ENCODE results near the gene CNTN1.

The CNTN1 gene

DNA sequence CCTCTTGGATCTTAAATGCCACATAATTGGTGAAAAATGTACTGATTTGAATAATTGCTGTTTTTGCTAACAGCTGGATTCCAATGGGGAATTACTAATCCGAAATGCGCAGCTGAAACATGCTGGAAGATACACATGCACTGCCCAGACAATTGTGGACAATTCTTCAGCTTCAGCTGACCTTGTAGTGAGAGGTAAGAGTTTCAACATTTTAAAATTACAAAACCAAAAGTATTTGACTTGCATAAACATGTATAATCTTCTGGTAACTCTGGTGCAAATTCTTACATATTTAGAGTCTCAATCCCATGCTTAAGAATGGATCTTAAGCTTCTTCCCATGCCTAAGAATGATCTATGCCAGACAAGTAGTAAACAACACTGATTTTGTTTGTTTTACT lies 266.8 kb downstream of the CNTN1 start:
- DNase-seq, result no peak

DNA sequence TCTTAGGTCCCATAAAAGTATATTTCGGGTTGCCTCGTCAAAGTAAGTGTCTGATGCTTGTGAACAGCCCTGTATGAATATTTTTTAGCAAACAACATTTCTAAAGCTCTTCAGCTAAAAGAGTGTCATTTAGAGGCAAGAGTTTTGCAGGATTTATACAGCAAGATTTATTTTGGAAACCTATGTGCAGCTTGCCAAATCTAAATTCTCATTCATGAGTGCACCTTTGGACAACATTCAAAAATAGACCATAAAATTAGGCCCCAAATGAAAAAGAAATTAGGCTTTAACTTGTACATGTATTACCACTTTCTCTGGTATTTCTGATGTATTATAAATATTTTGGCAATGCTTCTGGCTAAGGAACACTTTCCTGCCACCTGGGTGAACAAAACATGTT lies 271.5 kb downstream of the CNTN1 start:
- no peak for DNase-seq

DNA sequence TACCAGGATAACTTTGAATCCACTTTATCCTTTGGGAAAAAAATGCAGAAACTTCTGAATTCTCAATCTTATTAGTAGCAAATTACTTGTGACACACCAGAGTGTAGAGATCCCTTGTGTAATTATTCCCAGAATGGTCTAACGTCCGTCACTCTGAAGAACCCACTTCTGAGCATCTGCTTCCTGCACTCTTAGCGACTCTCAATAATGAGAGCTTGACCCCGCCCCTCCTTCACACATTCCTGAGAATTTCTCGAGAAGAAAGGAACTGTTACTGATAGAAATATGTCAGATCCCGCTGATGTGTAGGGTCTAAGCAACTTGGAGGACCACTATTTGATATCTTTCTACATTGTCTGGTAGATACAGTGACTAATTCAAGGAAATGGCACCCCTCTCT lies 277.6 kb downstream of the CNTN1 start:
- DNase-seq, result no peak

DNA sequence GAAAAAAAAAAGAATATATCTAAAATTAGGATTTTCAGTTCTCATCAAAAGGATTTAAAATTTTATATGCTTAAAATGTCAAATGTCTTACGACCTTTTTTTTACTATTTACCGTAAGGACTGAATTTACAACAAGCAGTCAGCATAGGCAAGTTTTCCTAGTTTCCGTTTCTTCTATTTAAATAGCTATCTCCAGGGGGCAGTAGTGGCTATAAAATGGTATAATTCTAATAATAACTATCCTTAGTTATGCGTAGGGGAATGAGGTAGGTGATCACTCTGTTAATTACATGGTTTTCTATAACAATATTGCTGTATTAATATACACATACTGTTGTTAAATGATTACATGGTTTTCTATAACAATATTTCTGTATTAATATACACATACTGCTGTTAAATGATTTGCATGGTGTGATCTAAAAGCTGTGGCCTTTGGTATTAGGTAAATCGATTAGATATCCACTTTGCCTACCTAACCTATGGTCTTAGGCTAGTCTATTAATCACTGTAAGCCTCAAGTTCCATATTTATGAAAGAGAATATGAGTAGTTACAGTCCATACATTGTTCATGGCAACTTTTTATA lies 278.2 kb downstream of the CNTN1 start:
- no peak for DNase-seq

DNA sequence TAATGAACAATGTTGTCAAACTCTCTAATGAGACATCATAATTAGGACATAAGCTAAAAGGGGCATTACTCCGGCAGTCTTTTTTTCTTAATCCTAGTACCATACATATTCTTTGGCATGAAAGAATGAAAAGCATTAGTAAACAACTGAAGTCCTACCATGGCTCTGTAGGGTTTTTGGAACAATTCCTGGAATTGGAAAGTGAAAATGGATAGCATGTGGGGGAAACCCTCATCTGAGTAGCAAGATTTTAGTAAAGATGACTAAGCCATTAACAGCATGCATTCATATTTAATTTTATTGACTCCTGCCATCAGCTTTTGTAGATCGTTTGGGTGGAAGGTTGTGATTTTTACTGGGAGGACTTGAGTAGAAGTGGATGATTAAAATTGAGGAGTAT lies 279.7 kb downstream of the CNTN1 start:
- DNase-seq, result no peak

DNA sequence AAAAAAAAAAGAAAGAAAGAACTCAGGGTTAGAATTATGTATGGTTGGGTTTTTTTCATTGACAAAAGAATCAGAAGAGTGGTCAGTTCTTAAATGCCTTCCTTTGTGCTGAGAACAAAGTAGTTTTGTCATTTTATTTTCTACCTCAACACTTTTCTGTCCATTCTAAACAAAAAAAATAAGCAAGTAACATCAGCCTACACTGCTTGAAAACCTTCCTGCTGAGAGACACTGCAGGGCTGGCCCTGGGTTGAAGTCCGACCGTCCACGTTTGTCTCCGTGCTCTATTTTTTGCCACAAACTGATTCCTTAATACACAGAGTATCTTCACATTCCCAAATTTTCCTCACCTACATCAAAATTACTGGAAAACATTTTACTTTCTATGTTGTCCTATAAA lies 284.3 kb downstream of the CNTN1 start:
- no peak for DNase-seq

DNA sequence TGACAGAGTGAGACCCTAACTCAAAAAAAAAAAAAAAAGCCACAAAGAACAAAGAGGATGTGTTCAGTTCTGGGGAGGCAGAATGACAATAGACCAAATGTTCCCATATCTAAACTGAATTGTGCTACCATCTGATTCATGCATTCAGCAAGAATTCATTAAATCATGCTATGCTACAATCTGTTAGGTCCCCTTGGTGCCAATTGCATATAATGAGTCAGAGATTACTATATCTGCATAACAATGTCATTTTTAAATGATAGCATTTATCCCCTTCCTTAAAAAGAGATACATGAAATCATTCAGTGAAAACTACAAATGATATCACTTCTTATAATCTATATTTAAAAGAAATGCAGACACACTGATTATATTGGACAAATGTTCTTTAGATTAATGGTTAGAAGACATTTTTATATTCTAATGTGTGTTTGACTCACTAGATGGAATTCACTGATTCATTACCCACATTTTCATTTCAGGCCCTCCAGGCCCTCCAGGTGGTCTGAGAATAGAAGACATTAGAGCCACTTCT lies 288.3 kb downstream of the CNTN1 start:
- no peak for DNase-seq

DNA sequence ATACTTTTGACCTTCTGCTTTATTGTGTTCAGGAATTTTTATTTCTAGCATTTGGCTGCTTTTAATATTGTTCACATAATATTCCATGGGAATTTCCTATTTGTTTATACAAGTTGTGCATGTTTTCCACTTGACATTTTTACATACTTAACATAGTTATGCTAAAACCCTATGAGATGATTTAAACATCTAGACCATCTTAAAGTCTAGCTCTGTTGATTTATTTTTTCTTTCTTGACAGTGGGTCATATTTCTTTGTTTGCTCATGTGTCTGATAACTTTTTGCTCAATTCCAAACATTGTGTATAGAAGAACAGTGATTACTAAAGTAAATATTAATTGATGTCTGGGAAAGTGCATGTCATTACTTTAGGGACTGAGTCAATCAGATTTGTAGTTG lies 293.8 kb downstream of the CNTN1 start:
- no peak for DNase-seq

DNA sequence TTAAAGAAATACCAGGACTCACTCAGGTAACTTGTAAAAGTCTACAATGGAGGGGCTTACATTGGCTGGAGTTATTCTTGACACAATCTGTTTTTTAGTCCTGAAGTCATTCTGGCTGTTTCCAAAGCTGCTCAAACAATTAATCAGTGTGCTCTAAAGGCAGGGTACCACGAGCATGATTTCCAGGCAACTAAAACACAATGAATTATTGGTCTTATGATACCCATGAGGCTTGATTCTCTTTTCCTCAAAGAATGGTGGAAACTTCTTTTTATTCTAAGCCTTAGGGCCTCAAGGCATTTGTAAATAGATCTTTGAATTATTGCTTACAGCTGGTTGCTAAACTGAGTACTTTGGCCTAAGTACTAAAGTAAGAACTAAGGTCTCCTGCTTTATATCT lies 296.1 kb downstream of the CNTN1 start:
- no peak for DNase-seq

DNA sequence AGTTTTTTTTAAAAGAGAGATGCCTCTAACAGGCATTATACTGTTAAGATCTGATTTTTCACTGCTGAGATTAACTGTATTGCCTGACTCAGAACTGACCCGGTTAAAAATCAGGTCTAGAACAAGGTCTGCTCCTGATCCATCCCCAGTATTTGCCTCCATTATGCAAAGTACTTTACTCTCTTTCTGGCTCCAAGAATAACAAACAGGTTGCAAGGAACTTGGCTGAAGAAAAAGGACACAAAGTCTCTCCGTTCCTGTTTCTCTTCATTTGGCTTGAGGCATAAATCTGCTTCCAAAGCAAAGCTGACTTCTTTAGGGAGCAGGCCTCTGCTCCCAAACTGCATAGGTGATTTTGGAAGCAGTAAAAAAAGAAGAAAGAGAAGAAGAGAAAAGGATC lies 296.6 kb downstream of the CNTN1 start:
- DNase-seq, result no peak

DNA sequence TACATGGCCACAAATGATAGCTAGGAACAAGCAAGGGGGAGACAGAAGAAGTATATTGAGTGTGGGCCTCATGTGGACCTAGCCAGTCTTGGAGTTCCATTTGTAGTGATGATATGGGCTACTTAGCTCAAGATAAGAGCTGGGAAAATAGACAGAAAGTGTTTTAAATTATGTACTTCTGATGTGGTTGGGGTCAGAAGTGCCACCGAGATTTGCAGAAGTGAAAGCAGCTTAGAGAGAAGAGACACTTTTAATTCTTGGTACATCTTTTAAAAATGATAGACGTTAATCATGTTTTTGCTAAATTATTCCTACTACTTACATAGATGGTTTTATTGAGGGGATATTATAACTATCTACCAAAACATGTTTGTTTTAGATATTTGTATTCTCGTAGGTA lies 297.5 kb downstream of the CNTN1 start:
- no peak for DNase-seq

DNA sequence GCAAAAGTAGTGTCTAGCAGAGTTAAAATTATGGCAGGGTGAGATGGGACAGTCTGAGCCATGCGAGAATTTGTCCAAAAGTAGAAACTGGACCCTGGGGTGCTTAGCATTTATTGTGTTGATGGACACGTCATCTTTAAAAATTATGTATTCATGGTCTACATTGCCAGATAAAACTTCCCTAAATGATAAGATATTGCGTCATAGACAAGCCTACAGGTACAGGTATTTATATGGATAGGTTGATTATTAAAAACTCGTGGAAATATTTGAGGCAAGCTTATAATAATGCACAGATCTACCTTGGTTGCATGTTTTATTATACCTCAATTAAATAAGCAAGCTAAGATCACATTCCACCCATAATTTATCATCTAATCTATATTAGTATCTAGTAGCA lies 299.9 kb downstream of the CNTN1 start:
- no peak for DNase-seq

DNA sequence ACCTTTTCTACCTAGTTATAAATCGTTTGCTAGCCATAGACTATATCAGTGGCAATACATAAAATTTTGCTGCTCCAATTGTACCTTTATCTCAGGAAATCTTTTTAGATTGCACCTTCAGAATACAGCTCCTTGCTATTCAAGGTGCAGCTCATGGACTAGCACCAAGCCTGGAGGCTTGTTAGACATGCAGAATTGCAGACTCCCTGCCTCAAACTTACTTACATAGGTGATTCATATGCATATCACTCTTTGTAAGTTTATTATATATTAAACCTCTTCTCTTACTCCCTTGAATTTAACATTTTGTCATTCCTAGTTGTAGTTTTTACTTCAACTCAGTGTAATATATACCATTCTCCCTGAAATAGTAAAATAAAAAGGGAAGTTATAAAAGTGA lies 300.4 kb downstream of the CNTN1 start:
- DNase-seq, result no peak

DNA sequence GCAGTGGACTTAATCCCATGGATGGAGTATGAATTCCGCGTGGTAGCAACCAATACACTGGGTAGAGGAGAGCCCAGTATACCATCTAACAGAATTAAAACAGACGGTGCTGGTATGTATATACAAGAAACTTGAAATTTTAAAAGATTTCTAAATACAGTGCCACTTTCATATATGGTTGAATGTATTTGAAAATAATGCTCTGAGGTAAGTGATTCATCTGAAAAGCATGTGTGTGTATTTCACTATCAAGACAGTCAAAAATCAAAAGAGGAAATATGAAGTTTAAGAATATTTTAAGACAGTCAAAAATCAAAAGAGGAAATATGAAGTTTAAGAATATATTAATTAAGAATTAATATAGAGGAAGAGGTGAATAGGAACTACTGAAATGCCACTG lies 300.9 kb downstream of the CNTN1 start:
- no peak for DNase-seq

DNA sequence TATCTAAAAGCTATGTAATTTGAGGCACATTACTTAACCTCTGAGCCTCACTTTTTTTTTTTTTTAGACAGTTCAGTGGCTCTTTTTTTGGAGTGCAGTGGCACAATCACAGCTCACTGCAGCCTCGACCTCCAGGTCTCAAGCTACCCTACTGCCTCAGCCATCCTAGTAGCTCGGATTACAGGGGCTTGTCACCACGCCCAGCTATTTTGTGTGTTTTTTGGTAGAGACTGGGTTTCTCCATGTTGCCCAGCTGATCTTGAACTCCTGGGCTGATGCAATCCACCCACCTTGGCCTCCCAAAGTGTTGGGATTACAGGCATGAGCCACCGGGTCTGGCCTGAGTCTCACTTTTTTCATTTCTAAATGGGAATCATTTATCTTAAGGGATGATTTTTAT lies 303.9 kb downstream of the CNTN1 start:
- DNase-seq, result no peak

DNA sequence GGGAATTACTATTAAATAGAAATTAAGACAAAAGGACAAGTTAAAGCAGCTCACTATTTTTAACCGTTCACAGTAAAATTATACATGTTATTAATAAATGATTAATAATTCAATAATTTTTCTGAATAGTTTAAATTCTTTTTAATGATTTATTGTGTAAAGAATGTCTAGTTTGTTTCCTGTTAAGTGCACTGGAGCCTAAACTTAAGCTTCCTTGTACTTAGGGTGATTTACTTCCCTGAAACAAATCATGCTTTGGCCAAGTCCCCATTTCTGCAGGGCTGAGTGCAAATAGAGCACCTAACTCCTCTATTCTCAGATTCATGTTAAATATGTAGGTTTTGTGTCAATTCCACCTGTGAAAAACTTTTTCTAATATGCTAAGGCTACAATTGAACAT lies 307.0 kb downstream of the CNTN1 start:
- no peak for DNase-seq

DNA sequence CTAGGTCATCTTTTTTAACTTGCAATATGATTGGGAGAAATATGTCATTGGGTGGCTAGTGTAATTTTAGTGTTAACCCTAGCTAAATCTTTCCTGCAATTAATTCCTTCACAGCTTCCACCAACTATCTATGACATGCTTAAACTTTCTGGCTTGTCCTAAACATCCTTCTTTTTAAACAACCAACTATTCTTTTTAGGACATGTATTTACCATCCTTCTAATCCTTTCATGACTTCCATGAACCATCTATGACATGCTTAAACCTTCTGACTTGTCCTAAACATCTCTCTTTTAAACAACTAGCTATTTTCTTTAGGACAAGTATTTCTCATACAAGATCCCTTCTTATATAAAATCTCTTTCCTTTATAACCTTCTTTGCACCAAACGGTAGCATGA lies 316.2 kb downstream of the CNTN1 start:
- no peak for DNase-seq

DNA sequence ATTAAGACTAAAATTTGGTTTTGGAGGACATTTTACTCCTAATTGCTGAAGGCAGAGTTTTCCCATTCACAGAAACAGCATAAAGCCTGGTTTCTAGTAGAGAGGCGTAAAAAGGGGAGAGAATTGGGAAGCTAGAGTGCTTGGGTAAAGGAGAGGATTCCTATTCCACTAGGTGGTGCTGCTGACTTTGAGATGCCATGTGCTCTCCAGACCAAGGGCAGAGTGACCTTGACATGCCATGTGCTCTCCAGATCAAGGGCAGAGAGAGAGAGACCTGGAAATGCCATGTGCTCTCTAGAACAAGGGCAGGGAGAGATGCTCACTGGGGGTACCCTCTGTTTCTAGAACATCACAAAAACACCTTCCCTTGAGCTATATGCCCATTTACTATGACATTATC lies 319.7 kb downstream of the CNTN1 start:
- no peak for DNase-seq

DNA sequence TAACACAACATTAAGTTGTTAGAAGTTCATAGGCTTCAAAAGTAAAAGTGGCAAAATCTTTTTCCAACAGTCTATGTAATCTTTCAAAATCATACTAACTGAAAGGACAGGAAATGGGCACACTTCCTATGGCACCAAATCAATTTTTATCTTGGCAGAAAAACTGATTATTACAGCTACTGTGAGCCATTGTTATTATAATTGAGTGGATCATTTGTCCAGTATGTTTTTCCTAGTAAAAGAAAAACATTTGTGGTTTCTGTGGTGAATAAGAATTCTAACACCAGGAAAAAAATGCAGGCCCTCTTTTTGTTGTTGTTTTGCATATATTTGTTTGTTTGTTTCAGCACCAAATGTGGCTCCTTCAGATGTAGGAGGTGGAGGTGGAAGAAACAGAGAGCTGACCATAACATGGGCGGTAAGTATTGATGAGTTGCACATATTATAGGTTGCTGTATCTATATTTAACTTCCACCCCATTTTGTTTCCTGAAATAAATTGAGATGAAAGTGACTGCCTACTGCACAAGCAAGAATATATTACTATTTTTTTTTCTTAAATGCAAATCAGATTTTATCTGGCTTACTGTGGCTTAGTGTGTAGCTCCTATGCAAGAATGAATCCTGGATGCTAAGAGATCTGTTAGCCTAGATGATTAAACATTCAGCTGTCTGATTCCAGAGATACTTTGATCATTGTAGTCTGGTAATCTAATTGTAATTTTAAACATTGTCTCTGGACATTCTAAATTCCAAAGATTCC lies 321.8 kb downstream of the CNTN1 start:
- no peak for DNase-seq

DNA sequence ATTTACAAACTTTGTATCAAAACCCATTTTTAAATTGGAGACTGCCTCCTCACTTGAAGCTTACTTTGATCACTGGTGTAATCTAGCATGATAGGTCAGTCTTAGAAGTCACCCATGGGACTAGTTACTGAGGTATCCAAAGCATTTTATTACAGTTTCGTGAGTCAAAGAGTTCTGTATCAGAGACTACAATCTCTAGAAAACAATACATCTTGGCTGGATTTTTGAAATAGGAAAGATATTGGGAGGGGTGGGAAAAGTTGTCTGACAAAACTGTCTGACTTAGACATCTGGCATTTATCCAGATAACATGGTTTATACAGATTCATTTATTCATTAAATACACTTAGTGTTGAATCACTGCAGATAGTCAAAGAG lies 322.4 kb downstream of the CNTN1 start:
- no peak for DNase-seq

DNA sequence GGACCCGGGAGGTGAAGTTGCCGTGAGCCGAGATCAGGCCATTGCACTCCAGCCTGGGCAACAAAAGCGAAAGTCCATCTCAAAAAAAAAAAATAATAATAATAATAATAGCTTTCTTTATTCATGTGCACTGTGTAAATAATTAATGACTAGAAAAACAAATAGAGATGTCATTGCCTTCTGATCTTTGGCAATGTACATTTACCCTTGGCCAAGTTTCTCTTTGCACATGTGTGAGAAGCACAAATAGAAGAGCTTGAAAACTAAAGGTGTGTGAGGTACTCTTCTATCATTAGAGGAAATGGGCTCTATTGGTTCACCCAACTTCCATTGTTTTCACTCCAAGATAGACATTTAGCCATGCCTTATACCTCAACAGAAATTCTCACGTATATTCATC lies 325.8 kb downstream of the CNTN1 start:
- no peak for DNase-seq

DNA sequence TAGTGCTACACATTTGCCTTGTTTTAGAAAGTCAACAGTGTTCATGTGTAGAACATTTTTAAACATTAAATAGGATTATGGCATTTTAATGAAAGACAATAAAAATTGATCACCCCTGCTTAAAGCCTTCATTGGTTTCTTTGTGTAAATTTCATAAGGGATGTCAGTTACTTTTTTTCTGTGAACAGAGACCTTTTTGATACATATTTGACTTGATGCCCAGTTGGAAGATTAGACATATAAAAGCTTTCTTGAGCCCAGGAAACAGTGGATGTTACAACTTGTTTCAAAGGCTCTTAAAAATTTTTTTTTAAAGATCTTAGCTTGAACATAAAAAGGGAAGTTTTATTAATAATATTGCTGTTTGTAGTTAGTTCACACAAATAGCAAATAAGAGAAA lies 327.2 kb downstream of the CNTN1 start:
- no peak for DNase-seq

DNA sequence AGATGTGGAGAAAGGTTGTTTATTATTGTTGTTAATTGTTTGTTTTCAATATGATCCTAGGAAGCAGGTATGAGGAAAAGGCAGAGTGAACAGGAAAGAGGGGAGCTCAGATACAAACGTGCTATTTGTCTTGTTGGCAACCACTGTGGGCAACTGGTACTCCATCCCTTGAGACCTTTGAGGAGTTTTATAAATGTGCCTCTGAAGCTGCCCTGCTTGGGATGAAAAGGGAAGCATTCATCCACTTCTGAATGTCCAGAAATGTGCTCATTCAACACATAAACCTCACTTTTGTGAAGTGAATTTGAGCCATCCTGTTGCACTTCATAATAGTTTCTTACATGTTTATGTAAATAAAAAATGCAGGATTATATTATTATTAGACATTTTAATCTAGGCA lies 331.6 kb downstream of the CNTN1 start:
- DNase-seq, result no peak

DNA sequence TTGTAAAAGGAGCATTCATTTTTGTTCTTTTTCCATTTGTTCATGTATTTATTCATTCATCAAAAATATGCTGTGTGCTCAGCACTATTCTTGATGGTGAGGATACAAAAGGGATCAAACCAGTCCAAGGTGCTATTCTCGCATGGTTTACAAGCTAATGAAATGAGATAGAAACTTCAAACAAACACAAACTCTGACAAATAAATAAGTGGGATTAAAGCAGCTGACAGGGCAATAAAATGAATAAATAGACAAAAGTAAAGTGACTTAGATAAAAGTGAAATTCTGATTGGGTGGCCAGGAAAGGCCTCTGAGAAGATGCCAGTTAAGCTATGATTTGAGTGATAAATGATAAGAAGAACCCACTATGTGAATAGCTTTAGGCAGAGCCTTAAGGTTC lies 333.9 kb downstream of the CNTN1 start:
- DNase-seq, result no peak
